Vagina (tissue), 2 donors: Measurements from ENCODE around the gene NDUFA1.

Experiments
- POLR2A ChIP-seq, 2 donors: fragments of 450-650 bp; IDR thresholded peaks; one replicate each; pipeline ENCODE4 v1.6.1; 2017; ENCODE audit warnings: antibody characterized with exemption in 2 of 2, mild to moderate bottlenecking in 2 of 2, moderate library complexity in 2 of 2
- POLR2AphosphoS5 ChIP-seq, 2 donors: sonication (generic); formaldehyde crosslinking; IDR thresholded peaks; one replicate each; pipeline ENCODE4 v1.9.0; 2017; ENCODE audit warnings: antibody characterized with exemption in 2 of 2, mild to moderate bottlenecking in 2 of 2, low read depth in 1 of 2; ENCODE audit not compliant: insufficient read depth in 1 of 2
- TF ChIP-seq, protein P1 (sequence below), 3 experiments: fragments of 450-650 bp in 2 of 3; fragments of 200-600 bp in 1 of 3; sonication (generic) in 1 of 3; IDR thresholded peaks; one replicate each; pipeline ENCODE4 v1.5.1; 2017 to 2019; ENCODE audit warnings: antibody characterized with exemption in 3 of 3, mild to moderate bottlenecking in 2 of 3, moderate library complexity in 2 of 3

DNA sequence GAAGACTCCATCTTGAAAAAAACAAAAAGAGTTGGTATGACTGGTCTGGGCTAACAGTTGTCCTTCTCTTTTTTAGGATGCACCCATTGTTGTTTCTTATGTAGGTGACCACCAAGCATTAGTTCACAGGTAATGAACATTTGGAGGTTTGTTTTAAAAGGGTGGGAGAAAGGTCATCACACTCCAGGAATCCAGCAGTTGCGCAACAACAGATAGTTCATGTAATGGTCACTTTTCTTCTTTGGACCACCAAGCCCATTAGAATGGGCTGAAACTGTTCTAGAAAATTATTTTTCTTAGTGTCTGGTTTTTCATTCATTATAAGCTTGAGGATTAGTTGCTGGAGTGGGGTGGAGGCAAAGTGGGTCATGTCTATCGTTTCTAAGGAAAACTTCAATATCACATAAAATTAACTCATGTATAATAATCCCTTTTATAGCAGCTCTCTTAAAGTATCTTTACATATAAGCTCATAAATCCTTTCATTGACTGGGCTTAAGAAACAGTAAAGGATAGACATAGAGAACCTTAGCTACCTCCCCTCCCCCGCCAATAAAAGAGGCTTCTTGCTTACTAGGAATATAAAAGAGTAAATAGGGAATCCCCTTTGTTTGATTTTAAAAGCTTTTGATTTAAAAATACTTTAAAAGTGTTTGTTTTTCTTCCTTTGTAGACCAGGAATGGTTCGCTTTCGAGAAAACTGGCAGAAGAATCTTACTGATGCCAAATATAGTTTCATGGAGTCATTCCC lies 48.4 kb downstream of the NDUFA1 start:
- TF ChIP-seq, protein P1, sequence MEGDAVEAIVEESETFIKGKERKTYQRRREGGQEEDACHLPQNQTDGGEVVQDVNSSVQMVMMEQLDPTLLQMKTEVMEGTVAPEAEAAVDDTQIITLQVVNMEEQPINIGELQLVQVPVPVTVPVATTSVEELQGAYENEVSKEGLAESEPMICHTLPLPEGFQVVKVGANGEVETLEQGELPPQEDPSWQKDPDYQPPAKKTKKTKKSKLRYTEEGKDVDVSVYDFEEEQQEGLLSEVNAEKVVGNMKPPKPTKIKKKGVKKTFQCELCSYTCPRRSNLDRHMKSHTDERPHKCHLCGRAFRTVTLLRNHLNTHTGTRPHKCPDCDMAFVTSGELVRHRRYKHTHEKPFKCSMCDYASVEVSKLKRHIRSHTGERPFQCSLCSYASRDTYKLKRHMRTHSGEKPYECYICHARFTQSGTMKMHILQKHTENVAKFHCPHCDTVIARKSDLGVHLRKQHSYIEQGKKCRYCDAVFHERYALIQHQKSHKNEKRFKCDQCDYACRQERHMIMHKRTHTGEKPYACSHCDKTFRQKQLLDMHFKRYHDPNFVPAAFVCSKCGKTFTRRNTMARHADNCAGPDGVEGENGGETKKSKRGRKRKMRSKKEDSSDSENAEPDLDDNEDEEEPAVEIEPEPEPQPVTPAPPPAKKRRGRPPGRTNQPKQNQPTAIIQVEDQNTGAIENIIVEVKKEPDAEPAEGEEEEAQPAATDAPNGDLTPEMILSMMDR (IDR thresholded peaks at IDR 0.05) = no peak
- TF ChIP-seq POLR2A (IDR thresholded peaks at IDR 0.05) (no peak), POLR2AphosphoS5 (IDR thresholded peaks at IDR 0.05; ENCODE audit: insufficient read depth in 1 of 2, low read depth in 1 of 2) (no peak)
